H1 (cell line): ENCODE results near the gene SPAG8. TPM values are rescaled to one million over a fixed set of nuclear protein-coding genes. Genes with fewer than 3 reads are reported as not detected.

Experiments used
- CTCF ChIA-PET: fragments of 300-600 bp; sonication (Branson Sonifier 250); formaldehyde crosslinking; loops from one replicate; lab custom pipeline; 2021; ENCODE audit not compliant: partially characterized antibody; lab: Charles Lee
- POLR2A ChIA-PET: fragments of 300-600 bp; sonication (Branson Sonifier 250); formaldehyde crosslinking; loops from one replicate; lab custom pipeline; 2021; ENCODE audit warnings: inconsistent platforms; ENCODE audit not compliant: partially characterized antibody; lab: Charles Lee
- DNase-seq, 2 experiments: peaks; one replicate each; pipeline versions ENCODE4 v3.0.0 to v3.0.0-alpha.2; 2010 to 2022; ENCODE audit warnings: low spot score in 2 of 2, low read depth in 1 of 2, mixed read lengths in 1 of 2
- FAIRE-seq: peaks from 2 replicates; lab custom pipeline; 2011; peaks lifted over from hg19 to GRCh38; lab: Jason Lieb, UNC
- H2AFZ ChIP-seq: 2 replicates; pipeline ENCODE4 v1.8.1; 2012; ENCODE audit warnings: low read length, inconsistent platforms
- H2AK5ac ChIP-seq: 2 replicates; pipeline ENCODE4 v1.6.1; 2013; ENCODE audit warnings: low read depth, low read length
- H2BK120ac ChIP-seq: replicated peaks from 2 replicates; pipeline ENCODE3; 2013; ENCODE audit warnings: low read depth, low read length, inconsistent platforms
- H2BK12ac ChIP-seq: 2 replicates; pipeline ENCODE4 v1.6.1; 2013; ENCODE audit warnings: low read depth, low read length
- H2BK15ac ChIP-seq: 2 replicates; pipeline ENCODE4 v1.6.1; 2013; ENCODE audit warnings: low read length
- H2BK20ac ChIP-seq: 2 replicates; pipeline ENCODE4 v1.6.1; 2013; ENCODE audit warnings: low read length
- H2BK5ac ChIP-seq: 2 replicates; pipeline ENCODE4 v1.6.1; 2013; ENCODE audit warnings: low read depth, low read length
- H3K14ac ChIP-seq: 2 replicates; pipeline ENCODE4 v1.6.1; 2013; ENCODE audit warnings: inconsistent platforms; ENCODE audit not compliant: insufficient read length
- H3K18ac ChIP-seq: 2 replicates; pipeline ENCODE4 v1.6.1; 2013; ENCODE audit warnings: low read length; ENCODE audit errors: extremely low read depth
- H3K23ac ChIP-seq: 2 replicates; pipeline ENCODE4 v1.6.1; 2013; ENCODE audit warnings: inconsistent platforms; ENCODE audit not compliant: insufficient read length
- H3K23me2 ChIP-seq: 2 replicates; pipeline ENCODE4 v1.6.1; 2013; ENCODE audit warnings: low read depth, low read length
- H3K27ac ChIP-seq: 2 replicates; pipeline ENCODE4 v1.6.1; 2011; ENCODE audit warnings: low read depth, low read length, inconsistent platforms
- H3K27me3 ChIP-seq, 4 experiments: replicated peaks in 1 of 4; 1 replicate in 1 of 4; 2 replicates in 3 of 4; pipeline versions ENCODE4 v1.6.1 to v1.8.1; 2011 to 2013; ENCODE audit warnings: low read length in 3 of 4, mild to moderate bottlenecking in 3 of 4, inconsistent platforms in 2 of 4, mixed read lengths in 2 of 4, moderate library complexity in 1 of 4; ENCODE audit not compliant: control insufficient read depth in 3 of 4, insufficient read depth in 3 of 4; ENCODE audit errors: extremely low read depth in 1 of 4
- H3K36me3 ChIP-seq, 4 experiments: 2 replicates each; pipeline versions ENCODE4 v1.6.1 to v1.8.1; 2011 to 2013; ENCODE audit warnings: mild to moderate bottlenecking in 4 of 4, low read length in 3 of 4, moderate library complexity in 2 of 4, control low read depth in 1 of 4, inconsistent platforms in 1 of 4; ENCODE audit not compliant: insufficient read depth in 4 of 4, control insufficient read depth in 2 of 4
- H3K4ac ChIP-seq: replicated peaks from 2 replicates; pipeline ENCODE3; 2013; ENCODE audit warnings: low read length, low read depth, mixed read lengths, inconsistent platforms; ENCODE audit not compliant: insufficient read length
- H3K4me1 ChIP-seq, 4 experiments: replicated peaks in 1 of 4; 1 replicate in 1 of 4; 2 replicates in 3 of 4; pipeline versions ENCODE4 v1.6.1 to v1.8.1; 2011 to 2013; ENCODE audit warnings: low read length in 3 of 4, inconsistent platforms in 2 of 4, mixed read lengths in 1 of 4; ENCODE audit not compliant: insufficient read depth in 4 of 4, control insufficient read depth in 3 of 4
- H3K4me2 ChIP-seq, 2 experiments: 2 replicates each; pipeline versions ENCODE4 v1.6.1 to v1.8.1; 2011 to 2013; ENCODE audit warnings: low read depth in 2 of 2, low read length in 2 of 2, control low read depth in 1 of 2, inconsistent platforms in 1 of 2, mild to moderate bottlenecking in 1 of 2; ENCODE audit not compliant: insufficient read depth in 1 of 2
- H3K4me3 ChIP-seq, 4 experiments: fragments of 200-600, 300-600 bp in 1 of 4; sonication (generic), shearing (Covaris generic), sonication (Bioruptor Twin) in 1 of 4; 2 replicates each; pipeline versions ENCODE4 v1.5.1 to v1.8.1; 2011 to 2016; ENCODE audit warnings: low read length in 4 of 4, low read depth in 3 of 4, control low read depth in 2 of 4, inconsistent platforms in 2 of 4, mild to moderate bottlenecking in 2 of 4, mixed read lengths in 1 of 4, moderate library complexity in 1 of 4; ENCODE audit not compliant: insufficient read depth in 2 of 4; ENCODE audit errors: extremely low read depth in 1 of 4
- H3K56ac ChIP-seq: replicated peaks from 2 replicates; pipeline ENCODE3; 2013; ENCODE audit warnings: low read depth, mild to moderate bottlenecking, mixed read lengths, low read length, inconsistent platforms; ENCODE audit not compliant: insufficient read length
- H3K79me1 ChIP-seq: 2 replicates; pipeline ENCODE4 v1.6.1; 2013; ENCODE audit warnings: low read depth, low read length, control low read depth
- H3K79me2 ChIP-seq, 2 experiments: 2 replicates each; pipeline versions ENCODE4 v1.6.1 to v1.8.1; 2012 to 2013; ENCODE audit warnings: low read length in 2 of 2, mild to moderate bottlenecking in 2 of 2, inconsistent platforms in 1 of 2; ENCODE audit not compliant: insufficient read depth in 2 of 2, control insufficient read depth in 1 of 2
- H3K9ac ChIP-seq, 4 experiments: replicated peaks in 1 of 4; 1 replicate in 1 of 4; 2 replicates in 3 of 4; pipeline versions ENCODE4 v1.6.1 to v1.8.1; 2011 to 2013; ENCODE audit warnings: low read depth in 3 of 4, low read length in 3 of 4, control low read depth in 2 of 4, mild to moderate bottlenecking in 2 of 4, moderate library complexity in 2 of 4, inconsistent platforms in 1 of 4; ENCODE audit errors: extremely low read depth in 1 of 4
- H3K9me3 ChIP-seq, 2 experiments: 2 replicates each; pipeline versions ENCODE4 v1.6.1 to v1.8.1; 2012 to 2013; ENCODE audit warnings: mild to moderate bottlenecking in 2 of 2, moderate library complexity in 2 of 2, control low read depth in 1 of 2, inconsistent platforms in 1 of 2, low read depth in 1 of 2, low read length in 1 of 2, mixed read lengths in 1 of 2; ENCODE audit not compliant: insufficient read depth in 2 of 2
- H4K20me1 ChIP-seq, 2 experiments: replicated peaks in 1 of 2; 2 replicates each; pipeline versions ENCODE3 to v1.8.1; 2011 to 2013; ENCODE audit warnings: inconsistent platforms in 2 of 2, low read length in 2 of 2, mild to moderate bottlenecking in 1 of 2; ENCODE audit not compliant: insufficient read depth in 2 of 2, control insufficient read depth in 1 of 2
- H4K5ac ChIP-seq: 2 replicates; pipeline ENCODE4 v1.6.1; 2013; ENCODE audit warnings: low read length, low read depth, mixed read lengths, inconsistent platforms; ENCODE audit not compliant: insufficient read length
- H4K8ac ChIP-seq: 2 replicates; pipeline ENCODE4 v1.8.0; 2013; ENCODE audit warnings: mild to moderate bottlenecking, moderate library complexity, low read length, inconsistent platforms; ENCODE audit not compliant: insufficient read depth; ENCODE audit errors: extremely low read depth
- H4K91ac ChIP-seq: replicated peaks from 2 replicates; pipeline ENCODE3; 2013; ENCODE audit warnings: low read length, mixed read lengths, inconsistent platforms; ENCODE audit not compliant: insufficient read length
- FOSL1 ChIP-seq: IDR thresholded peaks from 2 replicates; pipeline ENCODE4 v1.6.1; 2011; ENCODE audit warnings: mild to moderate bottlenecking, low read depth, low read length, moderate library complexity; ENCODE audit not compliant: insufficient read depth
- GABPA ChIP-seq: IDR thresholded peaks from 2 replicates; pipeline ENCODE4 v1.6.1; 2011; ENCODE audit warnings: mild to moderate bottlenecking, low read length, moderate library complexity, borderline replicate concordance; ENCODE audit not compliant: insufficient read depth
- HDAC2 ChIP-seq, 2 experiments: fragments of 300-600 bp in 1 of 2; sonication (generic) in 1 of 2; IDR thresholded peaks; 2 replicates each; pipeline ENCODE4 v1.6.1; 2011 to 2012; ENCODE audit warnings: low read depth in 2 of 2, low read length in 2 of 2, mild to moderate bottlenecking in 2 of 2, moderate library complexity in 2 of 2, borderline replicate concordance in 1 of 2, inconsistent platforms in 1 of 2
- HDAC6 ChIP-seq: IDR thresholded peaks from one replicate; pipeline ENCODE4 v1.7.1; 2012; ENCODE audit warnings: low read depth, mild to moderate bottlenecking, inconsistent platforms, low read length, moderate library complexity
- KDM1A ChIP-seq: fragments of 200-600, 300-600 bp; sonication (generic); IDR thresholded peaks from 2 replicates; pipeline ENCODE4 v1.7.1; 2016; ENCODE audit warnings: mild to moderate bottlenecking, low read length, borderline replicate concordance
- SAP30 ChIP-seq: fragments of 300-600 bp; sonication (generic); IDR thresholded peaks from 2 replicates; pipeline ENCODE4 v1.7.1; 2012; ENCODE audit warnings: low read length, moderate library complexity, mild to moderate bottlenecking, inconsistent platforms; ENCODE audit not compliant: insufficient read depth, insufficient replicate concordance
- SIN3A ChIP-seq, 2 experiments: IDR thresholded peaks in 1 of 2; conservative IDR thresholded peaks in 1 of 2; 2 replicates each; pipeline ENCODE4 v1.6.1; 2011 to 2012; ENCODE audit warnings: low read length in 2 of 2, improper control_type of control experiment in 1 of 2, low read depth in 1 of 2, mild to moderate bottlenecking in 1 of 2
- polyA plus RNA-seq, 7 experiments: library from polyadenylated mRNA; depleted of rRNA in 3 of 7; stranded (reverse) in 5 of 7; unstranded in 2 of 7; fragments of >200 nt in 5 of 7; fragments of 200-250 nt in 2 of 7; gene quantifications; 1 replicate in 5 of 7; 2 replicates in 1 of 7; 4 replicates in 1 of 7; pipeline versions ENCODE4 v1.2.1 to v1.2.3, GENCODE V29; 2011 to 2013; ENCODE audit warnings: missing spikeins in 2 of 7, mixed read lengths in 2 of 7
- total RNA-seq: library from RNA; stranded (reverse); fragmentation: NEBNext Ultra II Directional; extraction: Animal tissue kit (Norgen Biotek cat#: 25700); gene quantifications from 2 replicates; pipeline ENCODE4 v1.2.1, GENCODE V29; 2021

SPAG8 gene
- total and polyA plus RNA-seq, 2 of the 8 experiments (the other 6 are each of a cell fraction or from before 2014, with no cell fraction given) = 0.37 to 0.44 TPM

DNA sequence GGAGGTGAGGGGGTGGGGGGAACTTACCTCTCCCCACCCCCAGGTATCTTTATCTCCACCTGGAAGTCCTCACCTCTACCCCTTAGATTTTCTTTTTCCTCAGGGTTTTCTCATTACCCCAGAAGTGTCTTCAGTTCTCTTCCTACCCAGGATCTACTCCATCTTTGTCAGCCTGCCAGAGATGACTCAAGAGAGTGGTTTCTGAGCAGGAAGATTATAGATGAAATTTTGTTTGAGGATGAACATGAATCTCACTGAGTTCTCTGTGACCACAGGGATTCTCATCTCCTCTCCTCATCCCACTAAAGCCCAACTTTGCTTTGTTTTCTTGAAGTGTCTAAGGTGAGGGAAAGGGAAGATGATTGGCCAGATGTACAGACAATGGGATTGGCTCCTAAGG lies 8.0 kb upstream of the SPAG8 start:
- no peaks in the 10 kb centered on the region; the same call in 1 of the 2 replicates for H3K23me2 ChIP-seq
- no peak overlapping the region for H4K8ac ChIP-seq
- no peak overlapping the region for H3K9ac ChIP-seq
- peaks cover 0 to 8% (median 3%) of the 10 kb centered on the region in 4 experiments; a peak in 1 of 7 replicates for H3K4me1 ChIP-seq
- no peak overlapping the region for H3K14ac ChIP-seq
- H3K36me3 ChIP-seq = no peaks in the 10 kb centered on the region
- no peak overlapping the region for H2BK12ac ChIP-seq
- no peaks in the 10 kb centered on the region for H3K79me2 ChIP-seq
- ChIA-PET POLR2A (interaction anchor here (1.1 kb wide), 1 partner anchor 14 kb away, joined by 3 read pairs; no protein-coding TSS in a partner anchor), CTCF (interaction anchor here (0.6 to 9.9 kb wide), 3 partner anchors 13 to 62 kb away, joined by 3 to 172 read pairs (median 8); no protein-coding TSS in a partner anchor)
- no peak overlapping the region for H3K4ac ChIP-seq
- no peak overlapping the region for H3K27ac ChIP-seq
- no peaks in the 10 kb centered on the region for H3K9me3 ChIP-seq
- H3K4me3 ChIP-seq = no peak overlapping the region
- FAIRE-seq (no peak), DNase-seq (no peak)
- no peak overlapping the region for H2BK15ac ChIP-seq
- no peak overlapping the region; the same call in 1 of the 2 replicates for H2BK20ac ChIP-seq
- no peak overlapping the region for H3K56ac ChIP-seq
- no peaks in the 10 kb centered on the region for H3K79me1 ChIP-seq
- no peak overlapping the region for H2AFZ ChIP-seq
- H4K20me1 ChIP-seq = no peaks in the 10 kb centered on the region
- H3K23ac ChIP-seq = no peak overlapping the region
- no peaks in the 10 kb centered on the region for H3K27me3 ChIP-seq
- no peak overlapping the region for H3K18ac ChIP-seq
- no peak overlapping the region for H3K4me2 ChIP-seq
- no peak overlapping the region for H4K91ac ChIP-seq
- H2AK5ac ChIP-seq = no peak overlapping the region
- H2BK120ac ChIP-seq = no peak overlapping the region
- no peak overlapping the region for H4K5ac ChIP-seq
- no peak overlapping the region for H2BK5ac ChIP-seq
- TF ChIP-seq SAP30 (no peak), GABPA (no peak), FOSL1 (no peak), KDM1A (no peak), HDAC6 (no peak), SIN3A (conservative IDR thresholded peaks at IDR 0.05 in 1 of 2, IDR thresholded peaks at IDR 0.05 in 1 of 2; ENCODE audit: low read depth in 1 of 2, low read length in 2 of 2) (no peak), HDAC2 (IDR thresholded peaks at IDR 0.05; ENCODE audit: borderline replicate concordance in 1 of 2, low read depth in 2 of 2, low read length in 2 of 2) (no peak)
